ENCODE results near the gene SH3BP1.

DNA sequence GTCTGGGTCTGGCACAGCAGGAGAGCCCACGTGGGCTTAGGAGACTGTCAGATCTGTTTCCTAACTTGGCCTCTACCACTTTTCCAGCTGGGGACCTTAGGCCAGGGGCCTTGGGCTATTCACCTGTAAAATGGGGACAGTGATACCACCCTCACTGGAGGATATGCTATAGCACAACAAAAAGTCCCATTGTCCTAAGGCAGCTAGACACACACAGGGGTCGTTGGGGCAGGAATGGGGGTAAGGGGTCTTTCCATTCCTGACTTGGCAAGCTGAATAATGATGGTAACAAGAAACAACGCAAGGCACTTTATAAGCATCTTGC lies 2.6 kb upstream of the SH3BP1 start:
- TF ChIP-seq CTCF (IDR thresholded peaks at IDR 0.05) (no peak), EZH2phosphoT487 (IDR thresholded peaks at IDR 0.05) (no peak)
